Right kidney (tissue), 9 donors: ENCODE measurements around the gene SPN.
A peak's percentile ranks its signal among the peaks of the same experiment; 100 is the strongest.
"Not testable (repeated sequence)": the region's sequence is repeated elsewhere in the genome, so short reads cannot be mapped to it uniquely, and the experiment has no call there.

Source experiments
- DNase-seq: peaks from one replicate; pipeline ENCODE4 v3.0.0-alpha.2; 2016
- long read RNA-seq, 8 donors: transcript quantifications; one replicate each; lab custom pipeline, GENCODE V29; 2026

Gene SPN
- long read RNA-seq, donor 1, result 0 reads
- long read RNA-seq, donor 2, result 0 reads
- long read RNA-seq, donor 3, partial matches to known transcripts, result 0 of 1 reads
- long read RNA-seq, donor 3, other reads (novel, unspliced or antisense), result 0 of 1 reads
- long read RNA-seq, donor 4, partial matches to known transcripts, result 0 of 4 reads
- long read RNA-seq, donor 4, other reads (novel, unspliced or antisense), result 0 of 4 reads
- long read RNA-seq, donor 5, partial matches to known transcripts, result 0 of 3 reads
- long read RNA-seq, donor 5, other reads (novel, unspliced or antisense), result 0 of 3 reads
- long read RNA-seq, donor 6, partial matches to known transcripts, result 0 of 3 reads
- long read RNA-seq, donor 6, other reads (novel, unspliced or antisense), result 0 of 3 reads
- long read RNA-seq, donor 7, result 0 reads
- long read RNA-seq, donor 8, partial matches to known transcripts, result 0 of 1 reads
- long read RNA-seq, donor 8, other reads (novel, unspliced or antisense), result 0 of 1 reads

- no peak for DNase-seq
Measured at GRCh38 chr16:29663016-29663806, at the start of gene SPN. Gene SPN, plus strand, starts transcription at chr16:29663247. Its CDS starts 482 bp downstream, at chr16:29663729.

GRCh38 chr16:29613307-29614057 is 49.6 kb upstream of the SPN start:
- peak; percentile 88 for DNase-seq

GRCh38 chr16:29614691-29615314 is 48.2 kb upstream of the SPN start:
- peak; percentile 20 for DNase-seq

- not testable (repeated sequence) for DNase-seq
Measured at GRCh38 chr16:29616127-29616526, 46.9 kb upstream of the SPN start.

GRCh38 chr16:29620591-29620990 is 42.5 kb upstream of the SPN start:
- not testable (repeated sequence) for DNase-seq

GRCh38 chr16:29622738-29623137 is 40.3 kb upstream of the SPN start:
- DNase-seq, result not testable (repeated sequence)

GRCh38 chr16:29623253-29623652 is 39.8 kb upstream of the SPN start:
- DNase-seq, result not testable (repeated sequence)

- DNase-seq, result not testable (repeated sequence)
Measured at GRCh38 chr16:29625114-29625513, 37.9 kb upstream of the SPN start.

- not testable (repeated sequence) for DNase-seq
Measured at GRCh38 chr16:29626778-29627331, 36.2 kb upstream of the SPN start.

- DNase-seq, result not testable (repeated sequence)
Measured at GRCh38 chr16:29627661-29628075, 35.4 kb upstream of the SPN start.

GRCh38 chr16:29628707-29629106 is 34.3 kb upstream of the SPN start:
- not testable (repeated sequence) for DNase-seq

GRCh38 chr16:29629318-29629717 is 33.7 kb upstream of the SPN start:
- not testable (repeated sequence) for DNase-seq

GRCh38 chr16:29631658-29632057 is 31.4 kb upstream of the SPN start:
- DNase-seq, result not testable (repeated sequence)

- not testable (repeated sequence) for DNase-seq
Measured at GRCh38 chr16:29635902-29636301, 27.1 kb upstream of the SPN start.

- DNase-seq, result not testable (repeated sequence)
Measured at GRCh38 chr16:29636368-29636767, 26.7 kb upstream of the SPN start.

GRCh38 chr16:29638751-29639150 is 24.3 kb upstream of the SPN start:
- DNase-seq, result not testable (repeated sequence)

GRCh38 chr16:29641561-29641960 is 21.5 kb upstream of the SPN start:
- DNase-seq, result no peak

GRCh38 chr16:29643596-29643995 is 19.5 kb upstream of the SPN start:
- no peak for DNase-seq

- no peak for DNase-seq
Measured at GRCh38 chr16:29644338-29644857, 18.6 kb upstream of the SPN start.

- no peak for DNase-seq
Measured at GRCh38 chr16:29644973-29645693, 17.9 kb upstream of the SPN start.
